Thoracic aorta (tissue), 2 donors: ENCODE measurements around the gene SETD3. TPM values are rescaled to one million over a fixed set of nuclear protein-coding genes. Genes with fewer than 3 reads are reported as not detected.

ENCODE experiments used
- ATAC-seq: fragments of 150-250 bp; one replicate; pipeline ENCODE4 v1.8.0; 2017; ENCODE audit warnings: low read depth; ENCODE audit not compliant: insufficient number of reproducible peaks, low FRiP score
- DNase-seq: peaks from one replicate; pipeline ENCODE4 v3.0.0-alpha.2; 2020; ENCODE audit warnings: low spot score
- H3K27ac ChIP-seq, 2 donors: fragments of 200-600 bp; sonication (generic); 1 replicate in 1 of 2; 2 replicates in 1 of 2; pipeline ENCODE4 v1.5.1; 2016; ENCODE audit warnings: mild to moderate bottlenecking in 2 of 2, moderate library complexity in 2 of 2
- H3K27me3 ChIP-seq: fragments of 200-600 bp; sonication (generic); replicated peaks from 2 replicates; pipeline ENCODE4 v1.6.0; 2016; ENCODE audit warnings: mild to moderate bottlenecking; ENCODE audit not compliant: insufficient read depth
- H3K36me3 ChIP-seq: fragments of 200-600 bp; sonication (generic); one replicate; pipeline ENCODE4 v1.5.1; 2016
- H3K4me1 ChIP-seq, 2 donors: fragments of 200-600 bp; sonication (generic); 1 replicate in 1 of 2; 2 replicates in 1 of 2; pipeline versions ENCODE4 v1.5.1 to v1.6.0; 2016; ENCODE audit warnings: low read depth in 2 of 2, mild to moderate bottlenecking in 1 of 2; ENCODE audit not compliant: control insufficient read depth in 1 of 2
- H3K4me3 ChIP-seq: fragments of 200-600 bp; sonication (generic); 2 replicates; pipeline ENCODE4 v1.5.1; 2016; ENCODE audit warnings: mild to moderate bottlenecking
- H3K9me3 ChIP-seq: fragments of 200-600 bp; sonication (generic); 2 replicates; pipeline ENCODE4 v1.5.1; 2016
- total RNA-seq, 2 donors: library from RNA; depleted of rRNA; stranded (reverse); fragments of >200 nt; gene quantifications; one replicate each; pipeline versions ENCODE4 v1.1.0 to v1.2.3, GENCODE V29; 2016
- TF ChIP-seq, protein P1 (sequence below): fragments of 200-600 bp; sonication (generic); IDR thresholded peaks from one replicate; pipeline ENCODE4 v1.5.1; 2019; ENCODE audit warnings: antibody characterized with exemption

SETD3 gene
- total RNA-seq, 2 donors from 2014 or later = 70.8 to 76.8 TPM

DNA sequence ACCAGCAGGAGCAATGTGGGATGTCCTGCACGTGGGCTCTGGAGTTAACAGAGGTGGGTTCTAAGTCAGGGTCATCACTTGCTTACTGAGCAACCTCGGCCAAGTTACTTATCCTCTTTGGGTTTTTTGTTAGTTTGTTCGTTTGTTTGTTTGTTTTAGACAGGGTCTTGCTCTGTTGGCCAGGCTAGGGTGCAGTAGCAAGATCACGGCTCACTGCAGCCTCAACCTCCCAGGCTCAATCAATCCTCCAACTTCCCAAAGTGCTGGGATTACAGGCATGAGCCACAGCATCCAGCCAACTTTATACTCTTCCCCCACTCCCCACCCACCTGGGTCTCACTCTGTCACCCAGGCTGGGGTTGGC lies 78.4 kb downstream of the SETD3 start:
- H3K36me3 ChIP-seq = peaks cover 31% of the 10 kb centered on the region

DNA sequence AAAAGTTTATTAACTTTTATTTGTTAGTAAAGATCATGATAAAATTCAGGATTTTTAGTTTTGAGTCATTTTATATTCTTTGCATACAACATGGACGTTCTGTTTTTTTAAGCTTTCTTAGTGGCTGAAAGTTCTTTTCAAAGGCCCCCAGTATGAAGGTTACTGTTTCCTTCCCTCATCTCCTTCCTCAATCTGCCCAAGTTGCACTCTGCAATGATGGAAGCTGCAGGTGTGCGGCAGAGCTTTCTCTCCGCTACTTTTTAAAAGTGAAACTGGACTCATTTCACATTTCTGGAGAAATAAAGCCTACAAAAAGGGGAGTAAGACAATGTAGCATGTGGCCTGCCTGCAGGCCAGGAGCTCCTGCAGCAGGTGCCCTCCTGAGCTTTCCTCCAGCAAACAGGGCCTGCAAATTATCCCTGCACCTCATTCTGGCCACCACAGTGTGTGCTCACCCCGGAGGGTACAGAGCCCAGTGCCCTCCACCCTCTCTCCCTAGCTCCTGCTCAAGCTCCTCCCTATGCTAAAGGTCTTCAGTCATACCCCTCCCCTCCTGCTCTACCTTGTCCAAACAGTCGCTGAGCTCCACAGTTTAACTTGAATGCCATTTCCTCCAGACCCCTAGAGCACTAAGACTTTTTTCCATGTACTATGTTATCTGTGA lies 78.9 kb downstream of the SETD3 start:
- DNase-seq = no peak
- H3K4me1 ChIP-seq = no peaks in the 10 kb centered on the region
- no peak overlapping the region for H3K4me3 ChIP-seq
- no peak for ATAC-seq
- H3K27ac ChIP-seq = no peak overlapping the region
- H3K36me3 ChIP-seq = peaks cover 36% of the 10 kb centered on the region
- H3K27me3 ChIP-seq = no peaks in the 10 kb centered on the region
- TF ChIP-seq, protein P1, sequence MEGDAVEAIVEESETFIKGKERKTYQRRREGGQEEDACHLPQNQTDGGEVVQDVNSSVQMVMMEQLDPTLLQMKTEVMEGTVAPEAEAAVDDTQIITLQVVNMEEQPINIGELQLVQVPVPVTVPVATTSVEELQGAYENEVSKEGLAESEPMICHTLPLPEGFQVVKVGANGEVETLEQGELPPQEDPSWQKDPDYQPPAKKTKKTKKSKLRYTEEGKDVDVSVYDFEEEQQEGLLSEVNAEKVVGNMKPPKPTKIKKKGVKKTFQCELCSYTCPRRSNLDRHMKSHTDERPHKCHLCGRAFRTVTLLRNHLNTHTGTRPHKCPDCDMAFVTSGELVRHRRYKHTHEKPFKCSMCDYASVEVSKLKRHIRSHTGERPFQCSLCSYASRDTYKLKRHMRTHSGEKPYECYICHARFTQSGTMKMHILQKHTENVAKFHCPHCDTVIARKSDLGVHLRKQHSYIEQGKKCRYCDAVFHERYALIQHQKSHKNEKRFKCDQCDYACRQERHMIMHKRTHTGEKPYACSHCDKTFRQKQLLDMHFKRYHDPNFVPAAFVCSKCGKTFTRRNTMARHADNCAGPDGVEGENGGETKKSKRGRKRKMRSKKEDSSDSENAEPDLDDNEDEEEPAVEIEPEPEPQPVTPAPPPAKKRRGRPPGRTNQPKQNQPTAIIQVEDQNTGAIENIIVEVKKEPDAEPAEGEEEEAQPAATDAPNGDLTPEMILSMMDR = no peak
- no peaks in the 10 kb centered on the region for H3K9me3 ChIP-seq

More for the DNA sequence above, 78.4 kb downstream of the SETD3 start:
- no peaks in the 10 kb centered on the region for H3K27me3 ChIP-seq
- no peak overlapping the region for H3K27ac ChIP-seq
- TF ChIP-seq, protein P1 = no peak
- ATAC-seq = no peak
- H3K4me1 ChIP-seq = no peaks in the 10 kb centered on the region
- no peak for DNase-seq
- H3K4me3 ChIP-seq = no peak overlapping the region
- H3K9me3 ChIP-seq = no peaks in the 10 kb centered on the region

DNA sequence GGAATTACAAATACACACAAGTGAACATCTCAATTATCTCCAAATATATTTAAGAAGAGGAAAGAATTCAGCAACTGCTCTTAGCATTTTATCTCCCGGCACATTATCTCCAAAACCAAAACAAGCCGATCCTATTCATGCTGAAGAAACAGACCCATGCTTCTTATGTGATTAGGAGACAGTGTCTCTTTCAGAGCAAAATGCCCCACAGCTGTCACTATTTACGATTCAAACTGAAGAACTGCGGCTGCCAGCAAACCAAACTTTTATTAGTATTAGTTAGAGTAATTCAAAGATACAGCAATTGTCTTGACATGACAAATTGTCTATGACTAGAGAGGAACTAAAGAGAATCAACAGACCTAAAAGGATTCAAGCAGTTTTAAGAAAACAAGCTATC lies 79.4 kb downstream of the SETD3 start:
- TF ChIP-seq, protein P1 = no peak
- H3K36me3 ChIP-seq = peaks cover 39% of the 10 kb centered on the region
- H3K27ac ChIP-seq = no peak overlapping the region
- no peaks in the 10 kb centered on the region for H3K9me3 ChIP-seq
- no peak for ATAC-seq
- no peaks in the 10 kb centered on the region for H3K27me3 ChIP-seq
- H3K4me1 ChIP-seq = no peaks in the 10 kb centered on the region
- H3K4me3 ChIP-seq = no peak overlapping the region
- DNase-seq = no peak

DNA sequence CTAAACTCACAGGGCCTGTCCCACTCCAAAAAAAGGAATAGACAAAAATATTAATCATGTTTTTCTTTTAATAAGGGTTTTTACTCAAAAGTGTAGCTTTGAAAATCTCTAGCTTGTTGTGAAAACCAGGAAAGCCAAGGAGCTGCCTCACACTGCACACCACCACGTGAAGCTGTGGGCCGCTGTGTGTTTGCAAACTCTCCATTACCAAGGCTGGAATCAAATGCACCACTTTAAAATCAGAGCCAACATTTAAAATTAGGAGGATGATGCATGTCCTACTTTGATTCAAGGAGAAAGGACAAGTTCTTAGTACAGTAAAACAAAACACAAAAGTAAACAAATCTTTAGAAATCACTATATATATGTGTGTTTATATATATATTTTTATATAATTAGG lies 83.0 kb downstream of the SETD3 start:
- no peak overlapping the region for H3K27ac ChIP-seq
- H3K9me3 ChIP-seq = no peaks in the 10 kb centered on the region
- H3K27me3 ChIP-seq = no peaks in the 10 kb centered on the region
- H3K4me1 ChIP-seq = no peaks in the 10 kb centered on the region
- no peak overlapping the region for H3K4me3 ChIP-seq
- TF ChIP-seq, protein P1 = no peak
- ATAC-seq (no peak), DNase-seq (no peak)
- H3K36me3 ChIP-seq = peaks cover 42% of the 10 kb centered on the region

DNA sequence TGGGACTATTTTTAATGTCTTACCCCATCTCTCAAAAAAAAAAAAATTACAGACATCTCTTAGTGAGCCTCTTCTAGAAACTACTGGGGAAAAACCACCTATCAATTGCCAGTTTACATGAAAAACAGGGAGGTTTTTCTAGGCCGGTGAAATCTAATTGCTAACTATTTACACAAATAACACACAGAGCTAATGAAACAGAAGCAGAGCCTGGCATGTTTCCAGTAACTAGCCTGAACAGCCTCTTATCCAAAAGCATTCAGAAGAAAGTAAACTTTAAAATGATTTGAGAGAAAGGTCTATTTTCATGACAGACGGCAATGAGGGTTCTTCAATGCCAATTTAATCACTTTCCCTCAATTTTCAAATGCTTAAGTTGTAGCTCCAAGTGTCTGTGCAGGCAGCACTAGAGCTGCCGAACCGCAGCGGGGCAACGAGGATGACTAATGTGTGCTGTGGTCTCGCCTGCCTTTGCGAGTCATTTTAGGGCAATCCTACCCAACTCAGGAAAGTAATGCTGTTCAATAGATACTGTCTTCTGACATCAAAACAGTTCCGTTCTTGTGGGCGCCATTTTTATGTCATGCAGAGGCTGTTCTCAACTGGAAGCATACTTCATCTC lies 84.6 kb downstream of the SETD3 start:
- Histone ChIP-seq H3K27ac (no peak overlapping the region), H3K36me3 (peaks cover 42% of the 10 kb centered on the region), H3K4me1 (no peaks in the 10 kb centered on the region), H3K9me3 (no peaks in the 10 kb centered on the region), H3K27me3 (no peaks in the 10 kb centered on the region), H3K4me3 (no peak overlapping the region)
- TF ChIP-seq, protein P1 = no peak
- no peak for ATAC-seq
- no peak for DNase-seq
